ENCODE data around the gene TMEM203. TPM values are rescaled to one million over a fixed set of nuclear protein-coding genes. Genes with fewer than 3 reads are reported as not detected.

The TMEM203 gene
- total and polyA plus RNA-seq, 2 of the 13 experiments (the other 11 are each of a cell fraction or from before 2014, with no cell fraction given): 23.4 to 36.7 TPM

- TF ChIP-seq, protein P1, sequence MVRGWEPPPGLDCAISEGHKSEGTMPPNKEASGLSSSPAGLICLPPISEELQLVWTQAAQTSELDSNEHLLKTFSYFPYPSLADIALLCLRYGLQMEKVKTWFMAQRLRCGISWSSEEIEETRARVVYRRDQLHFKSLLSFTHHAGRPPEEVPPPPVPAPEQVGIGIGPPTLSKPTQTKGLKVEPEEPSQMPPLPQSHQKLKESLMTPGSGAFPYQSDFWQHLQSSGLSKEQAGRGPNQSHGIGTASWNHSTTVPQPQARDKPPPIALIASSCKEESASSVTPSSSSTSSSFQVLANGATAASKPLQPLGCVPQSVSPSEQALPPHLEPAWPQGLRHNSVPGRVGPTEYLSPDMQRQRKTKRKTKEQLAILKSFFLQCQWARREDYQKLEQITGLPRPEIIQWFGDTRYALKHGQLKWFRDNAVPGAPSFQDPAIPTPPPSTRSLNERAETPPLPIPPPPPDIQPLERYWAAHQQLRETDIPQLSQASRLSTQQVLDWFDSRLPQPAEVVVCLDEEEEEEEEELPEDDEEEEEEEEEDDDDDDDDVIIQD (CRISPR knock-in tag; IDR thresholded peaks at IDR 0.05; ENCODE audit: low read depth): 0 out of 2 replicates have a peak, but pooled peaks have one; percentile 18
- TF ChIP-seq TRIM24 (CRISPR knock-in tag; IDR thresholded peaks at IDR 0.05) (no peak), FOXP1 (IDR thresholded peaks at IDR 0.05) (no peak), FOXP1 (CRISPR knock-in tag; IDR thresholded peaks at IDR 0.05) (no peak), ZSCAN31 (CRISPR knock-in tag; IDR thresholded peaks at IDR 0.05; ENCODE audit: low read depth) (no peak; the same call in 1 of the 2 replicates), ZNF44 (CRISPR knock-in tag; IDR thresholded peaks at IDR 0.05) (no peak), HNRNPL (IDR thresholded peaks at IDR 0.05; ENCODE audit: low read depth, low read length) (0 out of 2 replicates have a peak, but pooled peaks have one; percentile 28), ETS1 (CRISPR knock-in tag; IDR thresholded peaks at IDR 0.05) (no peak), SCMH1 (CRISPR knock-in tag; IDR thresholded peaks at IDR 0.05; ENCODE audit: borderline replicate concordance) (no peak), MED8 (CRISPR knock-in tag; IDR thresholded peaks at IDR 0.05; ENCODE audit: insufficient replicate concordance) (peak; percentile 23), ZNF274 (CRISPR knock-in tag; IDR thresholded peaks at IDR 0.05) (peak; percentile 84), DNMT3B (CRISPR knock-in tag; conservative IDR thresholded peaks at IDR 0.05) (no peak), ZNF326 (CRISPR knock-in tag; IDR thresholded peaks at IDR 0.05; ENCODE audit: borderline replicate concordance) (no peak), PLRG1 (conservative IDR thresholded peaks at IDR 0.05) (no peak), ZNF629 (CRISPR knock-in tag; conservative IDR thresholded peaks at IDR 0.05) (no peak), ZNF224 (CRISPR knock-in tag; IDR thresholded peaks at IDR 0.05) (no peak), THAP7 (CRISPR knock-in tag; IDR thresholded peaks at IDR 0.05) (0 out of 2 replicates have a peak, but pooled peaks have one; percentile 14), KDM5B (CRISPR knock-in tag; IDR thresholded peaks at IDR 0.05; ENCODE audit: borderline replicate concordance) (peak; percentile 28; the same call in 1 of the 2 replicates), ZNF354B (CRISPR knock-in tag; IDR thresholded peaks at IDR 0.05) (no peak), MAX (IDR thresholded peaks at IDR 0.05) (no peak)
- TF ChIP-seq, protein P2, sequence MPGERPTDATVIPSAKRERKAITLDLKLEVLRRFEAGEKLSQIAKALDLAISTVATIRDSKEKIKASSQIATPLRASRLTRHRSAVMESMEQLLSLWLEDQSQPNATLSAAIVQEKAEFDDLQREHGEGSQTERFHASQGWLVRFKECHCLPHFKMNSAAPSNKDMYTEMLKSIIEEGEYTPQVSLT (CRISPR knock-in tag; IDR thresholded peaks at IDR 0.05; ENCODE audit: borderline replicate concordance, low read depth): no peak
- TF ChIP-seq, protein P3, sequence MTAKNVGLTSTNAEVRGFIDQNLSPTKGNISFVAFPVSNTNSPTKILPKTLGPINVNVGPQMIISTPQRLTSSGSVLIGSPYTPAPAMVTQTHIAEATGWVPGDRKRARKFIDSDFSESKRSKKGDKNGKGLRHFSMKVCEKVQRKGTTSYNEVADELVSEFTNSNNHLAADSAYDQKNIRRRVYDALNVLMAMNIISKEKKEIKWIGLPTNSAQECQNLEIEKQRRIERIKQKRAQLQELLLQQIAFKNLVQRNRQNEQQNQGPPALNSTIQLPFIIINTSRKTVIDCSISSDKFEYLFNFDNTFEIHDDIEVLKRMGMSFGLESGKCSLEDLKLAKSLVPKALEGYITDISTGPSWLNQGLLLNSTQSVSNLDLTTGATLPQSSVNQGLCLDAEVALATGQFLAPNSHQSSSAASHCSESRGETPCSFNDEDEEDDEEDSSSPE (CRISPR knock-in tag; IDR thresholded peaks at IDR 0.05): no peak
- TF ChIP-seq, protein P4, sequence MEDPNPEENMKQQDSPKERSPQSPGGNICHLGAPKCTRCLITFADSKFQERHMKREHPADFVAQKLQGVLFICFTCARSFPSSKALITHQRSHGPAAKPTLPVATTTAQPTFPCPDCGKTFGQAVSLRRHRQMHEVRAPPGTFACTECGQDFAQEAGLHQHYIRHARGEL (CRISPR knock-in tag; IDR thresholded peaks at IDR 0.05): no peak
- TF ChIP-seq, protein P5, sequence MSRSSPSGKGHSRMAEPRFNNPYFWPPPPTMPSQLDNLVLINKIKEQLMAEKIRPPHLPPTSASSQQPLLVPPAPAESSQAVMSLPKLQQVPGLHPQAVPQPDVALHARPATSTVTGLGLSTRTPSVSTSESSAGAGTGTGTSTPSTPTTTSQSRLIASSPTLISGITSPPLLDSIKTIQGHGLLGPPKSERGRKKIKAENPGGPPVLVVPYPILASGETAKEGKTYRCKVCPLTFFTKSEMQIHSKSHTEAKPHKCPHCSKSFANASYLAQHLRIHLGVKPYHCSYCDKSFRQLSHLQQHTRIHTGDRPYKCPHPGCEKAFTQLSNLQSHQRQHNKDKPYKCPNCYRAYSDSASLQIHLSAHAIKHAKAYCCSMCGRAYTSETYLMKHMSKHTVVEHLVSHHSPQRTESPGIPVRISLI (CRISPR knock-in tag; IDR thresholded peaks at IDR 0.05; ENCODE audit: borderline replicate concordance): no peak
These were observed 36.2 kb upstream of the TMEM203 start (continued) for GRCh38 chr9:137241490-137242268.
